Heart left ventricle (tissue), 13 donors: ENCODE data around the gene ZNF148.

Experiments
- POLR2A ChIP-seq, 2 donors: fragments of 450-650 bp; IDR thresholded peaks; one replicate each; pipeline ENCODE4 v1.6.1; 2017; ENCODE audit warnings: antibody characterized with exemption in 2 of 2, mild to moderate bottlenecking in 2 of 2, moderate library complexity in 2 of 2
- TF ChIP-seq, protein P1 (sequence below), 12 donors: fragments of 200-600 bp; sonication (generic) in 4 of 12; IDR thresholded peaks; one replicate each; pipeline versions ENCODE4 v1.5.0 to v1.8.0; 2018 to 2022; ENCODE audit warnings: antibody characterized with exemption in 12 of 12, mild to moderate bottlenecking in 5 of 12
- donor health status: ischemic (EF 13 %, LVEDD 7.1; RV severe dilation, severe dysfunction).
- donor health status: DM: no; HTN: yes; CAD: no.
- donor health status: DM: no; HTN: no; CAD: no.
- donor health status: ischemic (EF 25% LVEDD 6.9; RV normal size, moderate dysfunction).
- donor health status: ischemic (EF 25% LVEDD 5.7; RV mildly dilated, moderate dysfunction).
- donor health status: ischemic (EF 35%, LVEDD 5.7; RV mildly dilated, moderate dysfunction).
- donor health status: nonischemic (EF 11% LVEDD 7.7; RV severe dilation, severe dysfunction).
- donor health status: DM: yes; HTN: yes; CAD: no.
- donor health status: PGD.
- donor health status: ischemic (EF 29% LVEDD 5.4; RV normal size, mild dysfunction).
- donor health status: nonischemic (EF 23%, LVEDD 6.1; RV moderate dilation, normal function).

DNA sequence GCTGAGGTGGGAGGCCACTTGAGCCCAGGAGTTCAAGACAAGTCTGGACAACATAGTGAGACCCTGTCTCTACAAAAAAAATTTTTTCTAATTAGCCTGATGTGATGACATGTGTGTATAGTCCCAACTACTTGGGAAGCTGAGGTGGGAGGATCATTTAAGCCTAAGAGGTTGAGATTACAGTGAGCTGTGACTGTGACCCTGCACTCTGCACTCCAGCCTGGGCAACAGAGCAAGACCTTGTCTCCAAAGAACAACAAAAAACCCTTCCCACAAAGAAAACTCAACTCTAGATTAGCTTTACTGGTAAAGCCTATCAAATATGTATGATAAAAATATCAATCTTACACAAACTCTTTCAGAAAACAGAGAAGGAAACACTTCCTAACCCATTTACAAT lies 68.5 kb downstream of the ZNF148 start:
- TF ChIP-seq, protein P1, sequence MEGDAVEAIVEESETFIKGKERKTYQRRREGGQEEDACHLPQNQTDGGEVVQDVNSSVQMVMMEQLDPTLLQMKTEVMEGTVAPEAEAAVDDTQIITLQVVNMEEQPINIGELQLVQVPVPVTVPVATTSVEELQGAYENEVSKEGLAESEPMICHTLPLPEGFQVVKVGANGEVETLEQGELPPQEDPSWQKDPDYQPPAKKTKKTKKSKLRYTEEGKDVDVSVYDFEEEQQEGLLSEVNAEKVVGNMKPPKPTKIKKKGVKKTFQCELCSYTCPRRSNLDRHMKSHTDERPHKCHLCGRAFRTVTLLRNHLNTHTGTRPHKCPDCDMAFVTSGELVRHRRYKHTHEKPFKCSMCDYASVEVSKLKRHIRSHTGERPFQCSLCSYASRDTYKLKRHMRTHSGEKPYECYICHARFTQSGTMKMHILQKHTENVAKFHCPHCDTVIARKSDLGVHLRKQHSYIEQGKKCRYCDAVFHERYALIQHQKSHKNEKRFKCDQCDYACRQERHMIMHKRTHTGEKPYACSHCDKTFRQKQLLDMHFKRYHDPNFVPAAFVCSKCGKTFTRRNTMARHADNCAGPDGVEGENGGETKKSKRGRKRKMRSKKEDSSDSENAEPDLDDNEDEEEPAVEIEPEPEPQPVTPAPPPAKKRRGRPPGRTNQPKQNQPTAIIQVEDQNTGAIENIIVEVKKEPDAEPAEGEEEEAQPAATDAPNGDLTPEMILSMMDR (IDR thresholded peaks at IDR 0.05) = no peak
- TF ChIP-seq POLR2A (IDR thresholded peaks at IDR 0.05) = no peak
